ENCODE results near the gene MORC3.

MORC3 gene

GRCh38 chr21:36415375-36415774 is 95.4 kb downstream of the MORC3 start:
- H3K18ac ChIP-seq (ENCODE audit: low read depth in 1 of 2, low read length in 2 of 2): no peak overlapping the region
- no peak overlapping the region for H2BK15ac ChIP-seq (ENCODE audit: low read depth, poor library complexity, severe bottlenecking)
- no peak overlapping the region for H3K23ac ChIP-seq (ENCODE audit: low read length in 2 of 2)
- no peak overlapping the region for H3K27ac ChIP-seq (ENCODE audit: low read length, poor library complexity, severe bottlenecking)
- no peak overlapping the region for H3K4ac ChIP-seq (ENCODE audit: low read depth in 1 of 2, low read length in 2 of 2)
- WGBS: 95% methylated on average over 6 of the region's 6 CpGs
- peaks cover 2% of the 10 kb centered on the region for H3K4me1 ChIP-seq (ENCODE audit: control insufficient read depth, insufficient read depth, low read depth, low read length)
- H2BK12ac ChIP-seq (ENCODE audit: low read length in 2 of 2): no peak overlapping the region
- H3K27me3 ChIP-seq (ENCODE audit: control insufficient read depth in 1 of 2, insufficient read depth in 1 of 2, low read length in 2 of 2): no peaks in the 10 kb centered on the region
- H2AK5ac ChIP-seq (ENCODE audit: low read length, severe bottlenecking): no peak overlapping the region
- no peak overlapping the region for H3K4me2 ChIP-seq (ENCODE audit: low read length, poor library complexity, severe bottlenecking)
- H2AFZ ChIP-seq (ENCODE audit: low read depth, low read length): no peak overlapping the region
- no peak overlapping the region for H3K4me3 ChIP-seq (ENCODE audit: insufficient read depth in 1 of 2, low read depth in 1 of 2, low read length in 2 of 2)
- H3K14ac ChIP-seq (ENCODE audit: low read length in 2 of 2): no peak overlapping the region
- no peak overlapping the region for H2BK5ac ChIP-seq (ENCODE audit: low read depth, low read length, poor library complexity, severe bottlenecking)
- H4K8ac ChIP-seq (ENCODE audit: low read length): no peak overlapping the region
- DNase-seq: no peak
- no peak overlapping the region for H3K9ac ChIP-seq (ENCODE audit: low read length)
- peaks cover 36 to 40% of the 10 kb centered on the region in 2 experiments for H3K36me3 ChIP-seq (ENCODE audit: control insufficient read depth in 1 of 2, insufficient read depth in 2 of 2, low read depth in 1 of 2, low read length in 2 of 2)
- no peak overlapping the region for H4K91ac ChIP-seq (ENCODE audit: low read length)
- H3K79me1 ChIP-seq (replicated peaks; ENCODE audit: low read length, poor library complexity, severe bottlenecking): no peaks in the 10 kb centered on the region
- H3K9me3 ChIP-seq (ENCODE audit: control insufficient read depth, low read length): no peaks in the 10 kb centered on the region
- no peak overlapping the region for H2BK120ac ChIP-seq (ENCODE audit: low read depth, low read length)

- Histone ChIP-seq H3K9ac (ENCODE audit: low read length) (no peak overlapping the region), H2BK5ac (ENCODE audit: low read depth, low read length, poor library complexity, severe bottlenecking) (no peak overlapping the region), H2BK120ac (ENCODE audit: low read depth, low read length) (no peak overlapping the region), H3K18ac (ENCODE audit: low read depth in 1 of 2, low read length in 2 of 2) (no peak overlapping the region), H2AFZ (ENCODE audit: low read depth, low read length) (no peak overlapping the region), H3K4me2 (ENCODE audit: low read length, poor library complexity, severe bottlenecking) (no peak overlapping the region), H3K4ac (ENCODE audit: low read depth in 1 of 2, low read length in 2 of 2) (no peak overlapping the region), H3K27ac (ENCODE audit: low read length, poor library complexity, severe bottlenecking) (no peak overlapping the region), H4K8ac (ENCODE audit: low read length) (no peak overlapping the region), H3K9me3 (ENCODE audit: control insufficient read depth, low read length) (no peaks in the 10 kb centered on the region), H3K27me3 (ENCODE audit: control insufficient read depth in 1 of 2, insufficient read depth in 1 of 2, low read length in 2 of 2) (no peaks in the 10 kb centered on the region), H3K14ac (ENCODE audit: low read length in 2 of 2) (no peak overlapping the region), H2BK12ac (ENCODE audit: low read length in 2 of 2) (no peak overlapping the region), H3K23ac (ENCODE audit: low read length in 2 of 2) (no peak overlapping the region), H2AK5ac (ENCODE audit: low read length, severe bottlenecking) (no peak overlapping the region), H4K91ac (ENCODE audit: low read length) (no peak overlapping the region), H3K36me3 (ENCODE audit: control insufficient read depth in 1 of 2, insufficient read depth in 2 of 2, low read depth in 1 of 2, low read length in 2 of 2) (peaks cover 14% of the 10 kb centered on the region in 2 experiments), H3K4me1 (ENCODE audit: control insufficient read depth, insufficient read depth, low read depth, low read length) (peaks cover 9% of the 10 kb centered on the region), H3K4me3 (ENCODE audit: insufficient read depth in 1 of 2, low read depth in 1 of 2, low read length in 2 of 2) (no peak overlapping the region), H3K79me1 (replicated peaks; ENCODE audit: low read length, poor library complexity, severe bottlenecking) (no peaks in the 10 kb centered on the region), H2BK15ac (ENCODE audit: low read depth, poor library complexity, severe bottlenecking) (no peak overlapping the region)
- 96% methylated on average over 10 of the region's 14 CpGs for WGBS
- DNase-seq: no peak
Measured at GRCh38 chr21:36419241-36419640, 99.2 kb downstream of the MORC3 start.

- WGBS: 10% methylated on average over 5 of the region's 8 CpGs
- H3K9me3 ChIP-seq (ENCODE audit: control insufficient read depth, low read length): no peaks in the 10 kb centered on the region
- H3K27ac ChIP-seq (ENCODE audit: low read length, poor library complexity, severe bottlenecking): no peak overlapping the region
- no peak overlapping the region for H3K4me3 ChIP-seq (ENCODE audit: insufficient read depth in 1 of 2, low read depth in 1 of 2, low read length in 2 of 2)
- no peak overlapping the region for H2AK5ac ChIP-seq (ENCODE audit: low read length, severe bottlenecking)
- H4K8ac ChIP-seq (ENCODE audit: low read length): no peak overlapping the region
- H3K4me1 ChIP-seq (ENCODE audit: control insufficient read depth, insufficient read depth, low read depth, low read length): peaks cover 13% of the 10 kb centered on the region
- H4K91ac ChIP-seq (ENCODE audit: low read length): no peak overlapping the region
- no peak overlapping the region for H3K9ac ChIP-seq (ENCODE audit: low read length)
- H3K4me2 ChIP-seq (ENCODE audit: low read length, poor library complexity, severe bottlenecking): no peak overlapping the region
- no peak overlapping the region for H2BK15ac ChIP-seq (ENCODE audit: low read depth, poor library complexity, severe bottlenecking)
- H2BK120ac ChIP-seq (ENCODE audit: low read depth, low read length): no peak overlapping the region
- no peak overlapping the region for H3K4ac ChIP-seq (ENCODE audit: low read depth in 1 of 2, low read length in 2 of 2)
- no peak overlapping the region for H2BK12ac ChIP-seq (ENCODE audit: low read length in 2 of 2)
- no peaks in the 10 kb centered on the region for H3K27me3 ChIP-seq (ENCODE audit: control insufficient read depth in 1 of 2, insufficient read depth in 1 of 2, low read length in 2 of 2)
- no peak overlapping the region for H3K14ac ChIP-seq (ENCODE audit: low read length in 2 of 2)
- DNase-seq: peak; percentile 92
- no peak overlapping the region for H2AFZ ChIP-seq (ENCODE audit: low read depth, low read length)
- no peak overlapping the region for H2BK5ac ChIP-seq (ENCODE audit: low read depth, low read length, poor library complexity, severe bottlenecking)
- H3K36me3 ChIP-seq (ENCODE audit: control insufficient read depth in 1 of 2, insufficient read depth in 2 of 2, low read depth in 1 of 2, low read length in 2 of 2): peaks cover 14% of the 10 kb centered on the region in 2 experiments
- H3K23ac ChIP-seq (ENCODE audit: low read length in 2 of 2): no peak overlapping the region
- H3K79me1 ChIP-seq (replicated peaks; ENCODE audit: low read length, poor library complexity, severe bottlenecking): no peaks in the 10 kb centered on the region
- no peak overlapping the region for H3K18ac ChIP-seq (ENCODE audit: low read depth in 1 of 2, low read length in 2 of 2)
Measured at GRCh38 chr21:36419996-36420395, 100.0 kb downstream of the MORC3 start.

- Histone ChIP-seq H4K91ac (ENCODE audit: low read length) (no peak overlapping the region), H3K9ac (ENCODE audit: low read length) (no peak overlapping the region), H3K27me3 (ENCODE audit: control insufficient read depth in 1 of 2, insufficient read depth in 1 of 2, low read length in 2 of 2) (no peaks in the 10 kb centered on the region), H3K4me3 (ENCODE audit: insufficient read depth in 1 of 2, low read depth in 1 of 2, low read length in 2 of 2) (no peak overlapping the region), H3K27ac (ENCODE audit: low read length, poor library complexity, severe bottlenecking) (no peak overlapping the region), H2BK5ac (ENCODE audit: low read depth, low read length, poor library complexity, severe bottlenecking) (no peak overlapping the region), H2BK120ac (ENCODE audit: low read depth, low read length) (no peak overlapping the region), H3K36me3 (ENCODE audit: control insufficient read depth in 1 of 2, insufficient read depth in 2 of 2, low read depth in 1 of 2, low read length in 2 of 2) (peaks cover 9 to 10% of the 10 kb centered on the region in 2 experiments), H3K9me3 (ENCODE audit: control insufficient read depth, low read length) (no peaks in the 10 kb centered on the region), H4K8ac (ENCODE audit: low read length) (no peak overlapping the region), H3K23ac (ENCODE audit: low read length in 2 of 2) (no peak overlapping the region), H3K18ac (ENCODE audit: low read depth in 1 of 2, low read length in 2 of 2) (no peak overlapping the region), H3K79me1 (replicated peaks; ENCODE audit: low read length, poor library complexity, severe bottlenecking) (no peaks in the 10 kb centered on the region), H2AK5ac (ENCODE audit: low read length, severe bottlenecking) (no peak overlapping the region), H2BK12ac (ENCODE audit: low read length in 2 of 2) (no peak overlapping the region), H3K4ac (ENCODE audit: low read depth in 1 of 2, low read length in 2 of 2) (no peak overlapping the region), H2BK15ac (ENCODE audit: low read depth, poor library complexity, severe bottlenecking) (no peak overlapping the region), H3K4me1 (ENCODE audit: control insufficient read depth, insufficient read depth, low read depth, low read length) (peaks cover 16% of the 10 kb centered on the region), H3K14ac (ENCODE audit: low read length in 2 of 2) (no peak overlapping the region), H2AFZ (ENCODE audit: low read depth, low read length) (no peak overlapping the region), H3K4me2 (ENCODE audit: low read length, poor library complexity, severe bottlenecking) (no peak overlapping the region)
- 95% methylated on average over 18 of the region's 18 CpGs for WGBS
- no peak for DNase-seq
Measured at GRCh38 chr21:36420571-36421339, 100.8 kb downstream of the MORC3 start.

Measured in mesenchymal stem cell (in vitro differentiated cells and primary cell).